ENCODE results near the gene GRM8.

The GRM8 gene

GRCh38 chr7:126398285-126398684, 854.5 kb downstream of the GRM8 start:
- TF ChIP-seq CTCF (IDR thresholded peaks at IDR 0.05; ENCODE audit: insufficient read depth, missing control alignments): no peak
- FAIRE-seq (no peak), DNase-seq (ENCODE audit: insufficient read length, low spot score) (no peak)

GRCh38 chr7:126394406-126394805, 858.3 kb downstream of the GRM8 start:
- TF ChIP-seq CTCF (IDR thresholded peaks at IDR 0.05; ENCODE audit: insufficient read depth, missing control alignments): no peak
- FAIRE-seq: no peak
- DNase-seq (ENCODE audit: insufficient read length, low spot score): no peak
